ENCODE results near the gene OSBPL2.

DNA sequence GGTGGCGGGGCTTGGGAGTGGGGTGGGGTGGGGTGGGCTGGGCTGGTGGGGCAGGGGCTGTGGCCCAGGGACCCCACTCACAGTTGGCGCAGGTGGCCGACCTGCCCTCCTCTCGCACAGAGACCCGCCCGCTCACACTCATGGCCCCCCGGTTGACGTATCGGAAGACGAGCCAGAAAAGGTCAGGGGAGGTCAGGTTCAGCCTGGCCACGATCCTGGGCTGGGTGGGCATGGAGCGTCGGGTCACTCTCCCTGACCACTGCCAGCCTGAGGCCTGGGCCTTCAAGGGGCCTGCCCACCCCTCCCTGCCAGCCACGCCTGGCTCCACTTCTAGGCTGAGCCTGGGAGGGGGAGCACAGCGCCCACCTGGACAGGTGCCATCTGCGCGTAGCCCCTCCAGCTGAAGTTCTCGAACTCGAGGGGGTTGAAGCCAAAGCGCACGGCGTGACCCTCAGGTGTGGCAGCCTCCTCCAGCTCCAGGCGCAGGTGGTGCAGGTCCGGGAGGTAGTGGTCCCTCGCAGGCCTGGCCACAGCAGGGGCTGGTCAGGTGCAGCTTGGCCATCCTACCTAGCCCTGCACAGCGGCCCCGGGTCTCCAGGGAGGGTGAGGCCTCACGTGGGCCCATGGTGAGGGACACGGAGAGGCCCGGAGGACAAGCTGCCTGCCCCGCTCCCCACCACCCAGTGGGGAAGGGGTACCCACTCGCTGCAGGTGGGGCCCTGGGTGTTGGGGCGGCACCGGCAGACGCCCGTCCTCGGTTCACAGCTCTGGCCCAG, 95.7 kb downstream of the OSBPL2 start:
- TF ChIP-seq ZNF354C (tag by site-specific recombination; IDR thresholded peaks at IDR 0.05; ENCODE audit: borderline replicate concordance, low read depth) (no peak), ZNF548 (tag by site-specific recombination; IDR thresholded peaks at IDR 0.05) (no peak), ZNF16 (tag by site-specific recombination; IDR thresholded peaks at IDR 0.05; ENCODE audit: low read depth) (no peak), ZNF621 (tag by site-specific recombination; IDR thresholded peaks at IDR 0.05) (no peak), ZNF274 (IDR thresholded peaks at IDR 0.05; ENCODE audit: low read length) (no peak), ZNF274 (tag by site-specific recombination; IDR thresholded peaks at IDR 0.05; ENCODE audit: borderline replicate concordance) (no peak), KLF16 (tag by site-specific recombination; IDR thresholded peaks at IDR 0.05) (no peak), ZNF747 (tag by site-specific recombination; IDR thresholded peaks at IDR 0.05) (no peak)
- TF ChIP-seq, protein P1, sequence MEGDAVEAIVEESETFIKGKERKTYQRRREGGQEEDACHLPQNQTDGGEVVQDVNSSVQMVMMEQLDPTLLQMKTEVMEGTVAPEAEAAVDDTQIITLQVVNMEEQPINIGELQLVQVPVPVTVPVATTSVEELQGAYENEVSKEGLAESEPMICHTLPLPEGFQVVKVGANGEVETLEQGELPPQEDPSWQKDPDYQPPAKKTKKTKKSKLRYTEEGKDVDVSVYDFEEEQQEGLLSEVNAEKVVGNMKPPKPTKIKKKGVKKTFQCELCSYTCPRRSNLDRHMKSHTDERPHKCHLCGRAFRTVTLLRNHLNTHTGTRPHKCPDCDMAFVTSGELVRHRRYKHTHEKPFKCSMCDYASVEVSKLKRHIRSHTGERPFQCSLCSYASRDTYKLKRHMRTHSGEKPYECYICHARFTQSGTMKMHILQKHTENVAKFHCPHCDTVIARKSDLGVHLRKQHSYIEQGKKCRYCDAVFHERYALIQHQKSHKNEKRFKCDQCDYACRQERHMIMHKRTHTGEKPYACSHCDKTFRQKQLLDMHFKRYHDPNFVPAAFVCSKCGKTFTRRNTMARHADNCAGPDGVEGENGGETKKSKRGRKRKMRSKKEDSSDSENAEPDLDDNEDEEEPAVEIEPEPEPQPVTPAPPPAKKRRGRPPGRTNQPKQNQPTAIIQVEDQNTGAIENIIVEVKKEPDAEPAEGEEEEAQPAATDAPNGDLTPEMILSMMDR (tag by site-specific recombination; IDR thresholded peaks at IDR 0.05): no peak
- TF ChIP-seq, protein P2, sequence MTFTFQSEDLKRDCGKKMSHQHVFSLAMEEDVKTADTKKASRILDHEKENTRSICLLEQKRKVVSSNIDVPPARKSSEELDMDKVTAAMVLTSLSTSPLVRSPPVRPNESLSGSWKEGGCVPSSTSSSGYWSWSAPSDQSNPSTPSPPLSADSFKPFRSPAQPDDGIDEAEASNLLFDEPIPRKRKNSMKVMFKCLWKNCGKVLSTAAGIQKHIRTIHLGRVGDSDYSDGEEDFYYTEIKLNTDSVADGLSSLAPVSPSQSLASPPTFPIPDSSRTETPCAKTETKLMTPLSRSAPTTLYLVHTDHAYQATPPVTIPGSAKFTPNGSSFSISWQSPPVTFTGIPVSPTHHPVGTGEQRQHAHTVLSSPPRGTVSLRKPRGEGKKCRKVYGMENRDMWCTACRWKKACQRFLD (tag by site-specific recombination; IDR thresholded peaks at IDR 0.05): no peak
- TF ChIP-seq, protein P3, sequence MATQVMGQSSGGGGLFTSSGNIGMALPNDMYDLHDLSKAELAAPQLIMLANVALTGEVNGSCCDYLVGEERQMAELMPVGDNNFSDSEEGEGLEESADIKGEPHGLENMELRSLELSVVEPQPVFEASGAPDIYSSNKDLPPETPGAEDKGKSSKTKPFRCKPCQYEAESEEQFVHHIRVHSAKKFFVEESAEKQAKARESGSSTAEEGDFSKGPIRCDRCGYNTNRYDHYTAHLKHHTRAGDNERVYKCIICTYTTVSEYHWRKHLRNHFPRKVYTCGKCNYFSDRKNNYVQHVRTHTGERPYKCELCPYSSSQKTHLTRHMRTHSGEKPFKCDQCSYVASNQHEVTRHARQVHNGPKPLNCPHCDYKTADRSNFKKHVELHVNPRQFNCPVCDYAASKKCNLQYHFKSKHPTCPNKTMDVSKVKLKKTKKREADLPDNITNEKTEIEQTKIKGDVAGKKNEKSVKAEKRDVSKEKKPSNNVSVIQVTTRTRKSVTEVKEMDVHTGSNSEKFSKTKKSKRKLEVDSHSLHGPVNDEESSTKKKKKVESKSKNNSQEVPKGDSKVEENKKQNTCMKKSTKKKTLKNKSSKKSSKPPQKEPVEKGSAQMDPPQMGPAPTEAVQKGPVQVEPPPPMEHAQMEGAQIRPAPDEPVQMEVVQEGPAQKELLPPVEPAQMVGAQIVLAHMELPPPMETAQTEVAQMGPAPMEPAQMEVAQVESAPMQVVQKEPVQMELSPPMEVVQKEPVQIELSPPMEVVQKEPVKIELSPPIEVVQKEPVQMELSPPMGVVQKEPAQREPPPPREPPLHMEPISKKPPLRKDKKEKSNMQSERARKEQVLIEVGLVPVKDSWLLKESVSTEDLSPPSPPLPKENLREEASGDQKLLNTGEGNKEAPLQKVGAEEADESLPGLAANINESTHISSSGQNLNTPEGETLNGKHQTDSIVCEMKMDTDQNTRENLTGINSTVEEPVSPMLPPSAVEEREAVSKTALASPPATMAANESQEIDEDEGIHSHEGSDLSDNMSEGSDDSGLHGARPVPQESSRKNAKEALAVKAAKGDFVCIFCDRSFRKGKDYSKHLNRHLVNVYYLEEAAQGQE (tag by site-specific recombination; IDR thresholded peaks at IDR 0.05): no peak

Data from HEK293 (cell line).